H54 (cell line): Measurements from ENCODE around the gene KLF6.

Source experiments
- DNase-seq: peaks from one replicate; pipeline ENCODE4 v3.0.0; 2011; ENCODE audit warnings: low spot score, mixed read lengths; ENCODE audit not compliant: insufficient read length
- FAIRE-seq: peaks from 3 replicates; lab custom pipeline; 2011; peaks lifted over from hg19 to GRCh38; lab: Jason Lieb, UNC
- POLR2A ChIP-seq: IDR thresholded peaks from 2 replicates; pipeline ENCODE4 v1.6.1; 2011; ENCODE audit warnings: low read depth, mild to moderate bottlenecking, low read length

KLF6 gene

GRCh38 chr10:3820255-3820654 lies 35.2 kb upstream of the KLF6 start:
- FAIRE-seq (no peak), DNase-seq (no peak)
- no peak for TF ChIP-seq POLR2A

DNA sequence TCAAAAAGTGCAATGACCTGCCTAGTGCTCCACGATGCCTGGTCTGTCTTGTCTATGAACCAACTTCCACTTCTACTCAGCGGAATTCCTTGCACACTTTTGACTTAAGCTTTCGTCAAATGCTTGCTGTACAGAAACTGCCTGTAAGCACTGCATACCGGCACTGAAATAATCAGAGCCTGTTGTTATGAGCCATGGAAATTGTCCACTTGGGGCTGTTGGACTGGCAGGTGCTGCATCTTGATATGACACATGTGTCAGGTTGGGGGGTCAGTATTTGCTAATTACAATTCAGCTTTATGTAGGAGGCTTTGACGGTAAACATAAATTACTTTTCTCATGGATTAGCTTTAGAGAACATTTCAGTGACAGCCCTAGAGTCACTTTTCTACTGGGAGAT lies 32.0 kb upstream of the KLF6 start:
- FAIRE-seq (no peak), DNase-seq (no peak)
- TF ChIP-seq POLR2A = no peak

DNA sequence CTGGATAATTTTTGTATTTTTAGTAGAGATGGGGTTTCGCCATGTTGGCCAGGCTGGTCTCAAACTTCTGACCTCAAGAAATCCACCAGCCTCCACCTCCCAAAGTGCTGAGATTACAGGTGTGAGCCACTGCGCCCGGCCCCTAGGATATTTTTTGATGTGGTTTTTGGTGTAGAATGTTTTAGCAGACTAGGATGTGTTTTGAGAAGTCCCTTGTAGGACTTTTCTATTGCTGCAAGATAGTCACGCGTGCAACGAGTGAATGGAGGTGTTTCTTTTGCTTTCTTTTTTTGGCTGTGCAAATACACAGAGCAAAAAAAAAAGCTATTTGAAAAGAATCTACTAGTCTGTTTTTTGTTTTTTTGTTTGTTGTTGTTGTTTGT lies 29.8 kb upstream of the KLF6 start:
- no peak for TF ChIP-seq POLR2A
- no peak for FAIRE-seq
- DNase-seq = no peak

GRCh38 chr10:3813986-3814837 lies 29.2 kb upstream of the KLF6 start:
- no peak for FAIRE-seq
- no peak for DNase-seq
- no peak for TF ChIP-seq POLR2A

GRCh38 chr10:3813267-3813666 lies 28.3 kb upstream of the KLF6 start:
- FAIRE-seq (no peak), DNase-seq (no peak)
- TF ChIP-seq POLR2A = no peak

DNA sequence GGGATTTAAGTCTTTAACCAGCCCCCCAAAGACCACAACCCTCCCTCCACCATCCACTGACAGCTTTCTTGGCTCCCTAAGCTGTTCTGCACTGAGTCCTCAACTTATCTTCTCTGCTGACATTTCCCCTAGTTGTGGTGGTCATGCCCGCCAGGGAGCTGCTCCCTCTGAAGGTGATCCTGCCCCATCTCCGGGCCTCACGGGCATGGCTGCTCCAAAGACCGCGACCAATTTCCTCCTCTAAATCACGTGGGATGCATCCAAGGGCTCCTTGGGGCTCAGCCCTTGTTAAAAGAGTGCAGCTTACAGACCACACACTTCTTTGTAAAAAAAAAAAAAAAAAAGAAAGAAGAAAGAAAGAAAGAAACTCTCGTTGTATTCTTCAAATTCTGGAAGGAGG lies 27.1 kb upstream of the KLF6 start:
- FAIRE-seq (no peak), DNase-seq (no peak)
- TF ChIP-seq POLR2A = no peak

DNA sequence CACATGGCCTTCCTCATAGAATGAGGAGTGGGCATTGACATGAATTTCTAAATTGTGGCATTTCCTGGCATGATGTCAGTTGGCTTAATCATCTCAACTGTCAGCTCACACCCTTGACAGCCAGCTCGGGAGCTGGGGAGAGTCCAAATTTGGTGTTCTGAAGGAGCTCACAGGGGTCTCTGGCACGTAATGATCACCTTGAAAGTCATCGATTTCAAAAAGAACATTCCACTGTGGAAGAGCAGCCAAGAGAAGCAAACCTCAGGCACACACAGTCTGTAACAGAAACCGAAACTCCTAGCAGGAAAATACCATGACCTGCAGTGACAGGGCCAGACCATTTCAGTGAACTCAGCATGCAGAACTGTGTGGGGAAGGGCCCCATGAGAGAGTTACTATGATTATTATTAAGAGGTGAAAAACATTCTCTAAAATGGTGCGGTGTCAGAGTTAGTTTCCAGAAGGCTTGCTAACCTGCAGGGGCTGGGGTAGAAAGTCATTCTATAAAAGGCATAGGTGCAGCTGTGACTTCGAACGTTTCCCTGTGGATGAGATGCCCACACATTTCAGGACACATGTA lies 26.4 kb upstream of the KLF6 start:
- DNase-seq (no peak), FAIRE-seq (no peak)
- no peak for TF ChIP-seq POLR2A

- no peak for FAIRE-seq
- no peak for TF ChIP-seq POLR2A
- no peak for DNase-seq
These were observed 23.7 kb upstream of the KLF6 start for GRCh38 chr10:3808689-3809199.

DNA sequence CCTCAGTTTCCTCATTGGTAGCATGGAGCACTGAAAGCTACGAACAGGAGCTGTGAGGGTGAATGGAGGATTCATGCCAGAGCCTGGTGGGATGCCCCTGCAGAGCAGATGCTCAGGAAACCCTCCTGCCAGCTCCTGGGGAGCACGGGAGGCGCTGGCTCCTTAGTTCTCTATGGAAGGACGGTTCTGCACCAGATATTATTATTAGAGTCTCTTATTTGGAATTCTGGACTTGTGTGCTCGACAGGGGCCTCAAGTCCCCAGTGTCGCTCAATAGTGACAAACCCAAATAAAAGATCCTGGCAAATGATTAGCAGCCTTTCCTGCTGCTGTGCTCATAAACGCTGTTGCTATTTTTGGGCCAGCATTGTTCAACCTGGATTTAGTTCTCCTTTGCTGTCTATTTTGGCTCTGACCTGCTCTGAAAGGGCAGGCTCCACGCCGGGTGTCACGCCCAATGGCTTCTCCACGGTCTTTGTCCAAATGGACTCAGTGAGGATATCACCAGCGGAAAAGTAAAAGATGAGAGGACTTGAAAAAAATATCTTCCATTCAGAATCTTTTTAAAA lies 23.0 kb upstream of the KLF6 start:
- TF ChIP-seq POLR2A = no peak
- FAIRE-seq (no peak), DNase-seq (no peak)

GRCh38 chr10:3807211-3807927 lies 22.4 kb upstream of the KLF6 start:
- FAIRE-seq (no peak), DNase-seq (no peak)
- no peak for TF ChIP-seq POLR2A

GRCh38 chr10:3806603-3807002 lies 21.6 kb upstream of the KLF6 start:
- FAIRE-seq = no peak
- TF ChIP-seq POLR2A = no peak
- DNase-seq = no peak

- DNase-seq (no peak), FAIRE-seq (no peak)
These were observed 20.9 kb upstream of the KLF6 start for GRCh38 chr10:3805791-3806461.

GRCh38 chr10:3805201-3805790 lies 20.3 kb upstream of the KLF6 start:
- no peak for TF ChIP-seq POLR2A
- no peak for DNase-seq
- FAIRE-seq = no peak

More at GRCh38 chr10:3805791-3806461, 20.9 kb upstream of the KLF6 start:
- no peak for TF ChIP-seq POLR2A
